ENCODE results near the gene MOK.

Gene MOK

DNA sequence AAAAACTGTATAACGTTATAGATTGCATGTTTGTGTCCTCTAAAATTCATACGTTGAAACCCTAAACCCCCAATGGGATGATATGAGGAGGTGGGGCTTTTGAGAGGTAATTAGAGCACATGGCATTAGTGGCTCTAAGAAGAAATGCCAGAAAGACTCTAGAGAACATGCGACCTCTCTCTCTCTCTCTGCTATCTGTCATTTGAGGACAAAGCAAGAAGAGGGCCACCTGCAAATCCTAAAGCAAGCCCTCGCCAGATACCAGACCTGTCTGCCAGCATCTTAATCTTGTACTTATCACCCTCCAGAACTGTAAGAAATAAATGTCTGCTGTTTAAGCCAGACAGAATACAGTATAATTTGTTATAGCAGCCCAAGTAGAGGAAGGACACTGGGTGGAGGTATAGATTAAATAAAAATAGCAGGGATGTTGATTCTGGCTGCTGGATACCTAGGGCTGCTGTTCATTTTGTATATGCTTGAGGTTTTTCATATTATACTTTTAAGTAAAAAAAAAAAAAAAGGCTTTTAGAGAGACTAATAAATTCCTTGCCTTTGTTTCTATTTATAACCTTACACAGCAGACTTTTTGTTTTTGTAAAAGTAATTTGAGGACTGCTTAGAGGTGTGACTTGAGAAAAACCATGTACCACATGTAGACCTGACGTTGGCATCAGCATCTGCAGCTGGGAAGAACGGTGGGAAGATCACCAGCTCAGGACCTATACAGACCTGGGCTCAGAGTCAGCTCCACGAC is 26.9 kb downstream of the MOK start:
- no peak for DNase-seq (ENCODE audit: extremely low read depth, insufficient read length)
- H3K4me3 ChIP-seq (replicated peaks; ENCODE audit: low read depth, low read length), result no peak overlapping the region
- TF ChIP-seq, protein P1, sequence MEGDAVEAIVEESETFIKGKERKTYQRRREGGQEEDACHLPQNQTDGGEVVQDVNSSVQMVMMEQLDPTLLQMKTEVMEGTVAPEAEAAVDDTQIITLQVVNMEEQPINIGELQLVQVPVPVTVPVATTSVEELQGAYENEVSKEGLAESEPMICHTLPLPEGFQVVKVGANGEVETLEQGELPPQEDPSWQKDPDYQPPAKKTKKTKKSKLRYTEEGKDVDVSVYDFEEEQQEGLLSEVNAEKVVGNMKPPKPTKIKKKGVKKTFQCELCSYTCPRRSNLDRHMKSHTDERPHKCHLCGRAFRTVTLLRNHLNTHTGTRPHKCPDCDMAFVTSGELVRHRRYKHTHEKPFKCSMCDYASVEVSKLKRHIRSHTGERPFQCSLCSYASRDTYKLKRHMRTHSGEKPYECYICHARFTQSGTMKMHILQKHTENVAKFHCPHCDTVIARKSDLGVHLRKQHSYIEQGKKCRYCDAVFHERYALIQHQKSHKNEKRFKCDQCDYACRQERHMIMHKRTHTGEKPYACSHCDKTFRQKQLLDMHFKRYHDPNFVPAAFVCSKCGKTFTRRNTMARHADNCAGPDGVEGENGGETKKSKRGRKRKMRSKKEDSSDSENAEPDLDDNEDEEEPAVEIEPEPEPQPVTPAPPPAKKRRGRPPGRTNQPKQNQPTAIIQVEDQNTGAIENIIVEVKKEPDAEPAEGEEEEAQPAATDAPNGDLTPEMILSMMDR (IDR thresholded peaks at IDR 0.05; ENCODE audit: insufficient read depth, low read length, poor library complexity, severe bottlenecking), result no peak
- no peaks in the 10 kb centered on the region for H3K36me3 ChIP-seq (ENCODE audit: control insufficient read depth, insufficient read depth, low read length)
- H3K27me3 ChIP-seq (replicated peaks; ENCODE audit: control insufficient read depth, insufficient read depth, low read length), result no peaks in the 10 kb centered on the region

DNA sequence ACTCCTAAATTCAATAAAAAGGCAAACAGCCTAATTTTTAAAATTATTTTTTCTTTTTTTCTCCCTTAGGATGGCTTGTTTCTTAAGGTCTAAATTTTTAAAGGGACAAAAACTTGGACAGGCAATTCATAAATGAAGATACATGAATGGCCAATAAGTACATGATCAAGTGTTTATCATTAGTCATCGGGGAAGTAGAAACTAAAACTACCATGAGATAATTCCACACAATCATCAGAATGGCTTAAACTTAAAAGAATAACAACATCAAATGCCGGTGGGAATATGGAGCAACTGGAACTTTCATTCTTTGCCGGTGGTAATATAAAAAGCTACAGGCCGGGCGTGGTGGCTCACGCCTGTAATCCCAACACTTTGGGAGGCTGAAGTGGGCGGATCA is 29.1 kb downstream of the MOK start:
- Histone ChIP-seq H3K4me3 (replicated peaks; ENCODE audit: low read depth, low read length) (no peak overlapping the region), H3K27me3 (replicated peaks; ENCODE audit: control insufficient read depth, insufficient read depth, low read length) (no peaks in the 10 kb centered on the region), H3K36me3 (ENCODE audit: control insufficient read depth, insufficient read depth, low read length) (no peaks in the 10 kb centered on the region)
- DNase-seq (ENCODE audit: extremely low read depth, insufficient read length), result no peak
- TF ChIP-seq, protein P1 (IDR thresholded peaks at IDR 0.05; ENCODE audit: insufficient read depth, low read length, poor library complexity, severe bottlenecking), result no peak

DNA sequence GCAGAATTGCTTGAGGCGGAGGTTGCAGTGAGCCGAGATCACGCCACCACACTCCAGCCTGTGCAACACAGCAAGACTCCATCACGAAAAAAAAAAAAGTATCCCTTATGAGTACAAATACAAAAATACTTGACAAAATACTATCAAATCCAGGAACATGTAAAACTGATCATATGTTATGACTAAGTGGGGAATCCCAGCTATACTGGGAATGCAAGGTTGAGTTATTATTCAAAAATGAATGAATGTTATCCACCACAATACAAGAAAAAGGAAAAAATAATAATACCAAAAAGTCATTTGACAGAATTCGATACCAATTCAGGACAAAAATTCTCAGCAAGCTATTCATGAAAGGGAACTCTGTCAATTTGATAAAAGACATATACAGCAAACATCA is 32.6 kb downstream of the MOK start:
- TF ChIP-seq, protein P1 (IDR thresholded peaks at IDR 0.05; ENCODE audit: insufficient read depth, low read length, poor library complexity, severe bottlenecking), result no peak
- H3K4me3 ChIP-seq (replicated peaks; ENCODE audit: low read depth, low read length), result no peak overlapping the region
- no peak for DNase-seq (ENCODE audit: extremely low read depth, insufficient read length)

DNA sequence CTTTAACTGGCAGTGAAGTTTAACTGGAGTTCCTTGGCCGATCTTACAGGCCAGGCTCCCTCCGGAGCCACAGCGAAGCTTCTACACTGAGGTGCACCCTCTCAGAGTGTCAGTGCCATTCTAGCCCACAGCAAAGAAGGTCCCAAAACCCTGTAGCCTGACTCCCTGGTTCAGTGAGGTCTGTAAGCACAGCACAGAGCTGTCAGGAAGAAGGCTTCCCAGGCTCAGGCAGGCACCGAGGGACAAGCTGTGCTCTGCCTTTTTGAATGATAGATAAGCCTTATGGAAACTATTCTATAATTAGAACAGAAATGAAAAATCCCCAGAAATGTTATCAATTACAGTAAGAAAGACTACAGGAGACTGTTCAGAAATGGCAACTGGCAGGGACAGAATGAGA is 40.2 kb downstream of the MOK start:
- H3K27me3 ChIP-seq (replicated peaks; ENCODE audit: control insufficient read depth, insufficient read depth, low read length), result no peaks in the 10 kb centered on the region
- DNase-seq (ENCODE audit: extremely low read depth, insufficient read length), result no peak
- no peaks in the 10 kb centered on the region for H3K36me3 ChIP-seq (ENCODE audit: control insufficient read depth, insufficient read depth, low read length)
- H3K4me3 ChIP-seq (replicated peaks; ENCODE audit: low read depth, low read length), result no peak overlapping the region
- TF ChIP-seq, protein P1 (IDR thresholded peaks at IDR 0.05; ENCODE audit: insufficient read depth, low read length, poor library complexity, severe bottlenecking), result no peak

More for the DNA sequence above, 32.6 kb downstream of the MOK start:
- H3K27me3 ChIP-seq (replicated peaks; ENCODE audit: control insufficient read depth, insufficient read depth, low read length), result no peaks in the 10 kb centered on the region
- no peaks in the 10 kb centered on the region for H3K36me3 ChIP-seq (ENCODE audit: control insufficient read depth, insufficient read depth, low read length)

DNA sequence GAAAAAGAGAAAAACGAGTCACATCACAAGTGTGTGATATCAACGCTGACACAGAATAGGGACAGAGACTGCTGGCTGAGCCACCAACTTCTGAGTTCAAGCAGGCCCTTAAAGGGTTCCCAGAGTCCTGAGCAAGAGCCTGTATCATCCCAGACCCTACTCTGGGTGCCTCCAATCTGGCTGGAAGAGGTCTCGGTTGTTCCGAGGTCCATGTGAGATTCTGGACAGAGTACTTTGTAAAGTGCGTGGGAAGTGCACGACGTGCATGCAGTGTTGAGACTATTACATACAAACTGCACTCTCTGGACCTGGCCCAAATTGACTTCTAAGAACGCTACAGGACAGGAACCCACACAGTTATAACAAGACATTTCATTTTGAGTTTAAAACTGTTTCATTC is 40.6 kb downstream of the MOK start:
- TF ChIP-seq, protein P1 (IDR thresholded peaks at IDR 0.05; ENCODE audit: insufficient read depth, low read length, poor library complexity, severe bottlenecking), result no peak
- H3K36me3 ChIP-seq (ENCODE audit: control insufficient read depth, insufficient read depth, low read length), result no peaks in the 10 kb centered on the region
- no peak for DNase-seq (ENCODE audit: extremely low read depth, insufficient read length)
- H3K27me3 ChIP-seq (replicated peaks; ENCODE audit: control insufficient read depth, insufficient read depth, low read length), result no peaks in the 10 kb centered on the region
- no peak overlapping the region for H3K4me3 ChIP-seq (replicated peaks; ENCODE audit: low read depth, low read length)

Measured in GM06990 (cell line).